Tibial nerve (tissue), 4 donors: ENCODE data around the gene IGSF6.
"Not testable (repeated sequence)": the region's sequence is repeated elsewhere in the genome, so short reads cannot be mapped to it uniquely, and the experiment has no call there.

ENCODE experiments used
- EP300 ChIP-seq, 2 donors: sonication (generic); formaldehyde crosslinking; IDR thresholded peaks; one replicate each; pipeline ENCODE4 v1.6.1; 2017; ENCODE audit warnings: antibody characterized with exemption in 2 of 2, mild to moderate bottlenecking in 1 of 2
- POLR2A ChIP-seq, 2 donors: fragments of 450-650 bp; IDR thresholded peaks; one replicate each; pipeline ENCODE4 v1.6.1; 2017; ENCODE audit warnings: antibody characterized with exemption in 2 of 2, mild to moderate bottlenecking in 2 of 2, moderate library complexity in 2 of 2
- TF ChIP-seq, protein P1 (sequence below), 5 experiments: fragments of 200-600 bp in 3 of 5; fragments of 450-650 bp in 2 of 5; sonication (generic) in 3 of 5; IDR thresholded peaks; one replicate each; pipeline ENCODE4 v1.5.1; 2016 to 2019; ENCODE audit warnings: antibody characterized with exemption in 5 of 5, mild to moderate bottlenecking in 3 of 5, moderate library complexity in 2 of 5

DNA sequence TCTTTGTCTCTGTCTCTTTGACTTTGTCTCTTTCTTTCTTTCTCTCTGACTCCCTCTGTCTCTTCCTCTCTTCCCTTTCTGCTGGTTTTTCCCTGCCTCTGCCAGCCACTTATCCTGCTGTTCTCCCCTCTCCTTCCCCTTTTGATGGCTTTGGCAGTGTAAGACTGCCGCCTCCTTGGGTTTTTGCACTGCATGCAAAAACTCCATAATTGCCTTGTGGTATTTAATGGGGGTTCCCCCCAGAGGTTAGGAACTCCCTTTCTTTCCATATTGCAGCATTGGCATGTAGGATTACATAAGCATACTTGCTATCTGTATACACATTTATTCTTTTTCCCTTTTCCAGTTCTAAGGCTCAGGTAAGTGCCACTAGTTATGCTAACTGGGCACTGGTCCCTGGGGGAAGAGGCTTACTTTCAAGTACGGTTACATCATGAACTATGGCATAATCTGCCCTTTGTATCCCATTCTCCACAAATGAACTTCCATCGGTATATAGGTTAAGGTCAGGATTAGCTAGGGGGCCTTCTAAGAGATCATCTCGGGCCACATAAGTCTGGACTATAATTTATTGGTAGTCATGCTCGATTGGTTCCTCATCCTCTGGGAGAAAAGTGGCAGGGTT lies 20.3 kb downstream of the IGSF6 start:
- TF ChIP-seq, protein P1, sequence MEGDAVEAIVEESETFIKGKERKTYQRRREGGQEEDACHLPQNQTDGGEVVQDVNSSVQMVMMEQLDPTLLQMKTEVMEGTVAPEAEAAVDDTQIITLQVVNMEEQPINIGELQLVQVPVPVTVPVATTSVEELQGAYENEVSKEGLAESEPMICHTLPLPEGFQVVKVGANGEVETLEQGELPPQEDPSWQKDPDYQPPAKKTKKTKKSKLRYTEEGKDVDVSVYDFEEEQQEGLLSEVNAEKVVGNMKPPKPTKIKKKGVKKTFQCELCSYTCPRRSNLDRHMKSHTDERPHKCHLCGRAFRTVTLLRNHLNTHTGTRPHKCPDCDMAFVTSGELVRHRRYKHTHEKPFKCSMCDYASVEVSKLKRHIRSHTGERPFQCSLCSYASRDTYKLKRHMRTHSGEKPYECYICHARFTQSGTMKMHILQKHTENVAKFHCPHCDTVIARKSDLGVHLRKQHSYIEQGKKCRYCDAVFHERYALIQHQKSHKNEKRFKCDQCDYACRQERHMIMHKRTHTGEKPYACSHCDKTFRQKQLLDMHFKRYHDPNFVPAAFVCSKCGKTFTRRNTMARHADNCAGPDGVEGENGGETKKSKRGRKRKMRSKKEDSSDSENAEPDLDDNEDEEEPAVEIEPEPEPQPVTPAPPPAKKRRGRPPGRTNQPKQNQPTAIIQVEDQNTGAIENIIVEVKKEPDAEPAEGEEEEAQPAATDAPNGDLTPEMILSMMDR (IDR thresholded peaks at IDR 0.05): not testable (repeated sequence)
- not testable (repeated sequence) for TF ChIP-seq POLR2A, EP300 (IDR thresholded peaks at IDR 0.05)
